B cell (primary cell): Measurements from ENCODE around the gene RETREG2. TPM values are rescaled to one million over a fixed set of nuclear protein-coding genes. Genes with fewer than 3 reads are reported as not detected.
A peak's percentile ranks its signal among the peaks of the same experiment; 100 is the strongest.

Experiments used
- ATAC-seq: fragments of 200-7000 bp; cut with Tn5 transposase; one replicate; pipeline ENCODE4 v1.10.0; 2021; ENCODE audit warnings: low read depth, mild to moderate bottlenecking, moderate number of reproducible peaks, moderate library complexity
- CTCF ChIA-PET: fragments of 350-600 bp; sonication (Branson Sonifier 250); formaldehyde crosslinking; loops from one replicate; lab custom pipeline; 2021; ENCODE audit warnings: antibody characterized with exemption, inconsistent platforms; lab: Charles Lee
- POLR2A ChIA-PET: fragments of 350-600 bp; sonication (Branson Sonifier 250); formaldehyde crosslinking; loops from one replicate; lab custom pipeline; 2021; ENCODE audit warnings: antibody characterized with exemption; lab: Charles Lee
- DNase-seq: peaks from one replicate; pipeline ENCODE4 v3.0.0; 2013
- H2AFZ ChIP-seq: 2 replicates; pipeline ENCODE4 v1.6.1; 2012; ENCODE audit warnings: mild to moderate bottlenecking, low read depth, low read length; ENCODE audit not compliant: insufficient read depth, poor library complexity, severe bottlenecking
- H3K27ac ChIP-seq, 2 donors: 1 replicate in 1 of 2; 2 replicates in 1 of 2; pipeline ENCODE4 v1.5.1; 2012 to 2013; ENCODE audit warnings: low read length in 2 of 2, mild to moderate bottlenecking in 2 of 2, moderate library complexity in 1 of 2
- H3K27me3 ChIP-seq, 4 experiments: fragments of 200-600 bp in 1 of 4; sonication (generic) in 1 of 4; replicated peaks in 1 of 4; 1 replicate in 2 of 4; 2 replicates in 2 of 4; pipeline versions ENCODE4 v1.6.1 to v1.7.0; 2013 to 2016; ENCODE audit warnings: low read length in 3 of 4, mild to moderate bottlenecking in 2 of 4, mixed read lengths in 1 of 4, moderate library complexity in 1 of 4; ENCODE audit not compliant: insufficient read depth in 4 of 4, control insufficient read depth in 3 of 4; ENCODE audit errors: control extremely low read depth in 1 of 4
- H3K36me3 ChIP-seq, 2 experiments: replicated peaks in 1 of 2; 1 replicate in 1 of 2; 2 replicates in 1 of 2; pipeline versions ENCODE4 v1.6.1 to v1.7.1; 2013; ENCODE audit warnings: low read length in 1 of 2; ENCODE audit not compliant: insufficient read depth in 2 of 2, control insufficient read depth in 1 of 2; ENCODE audit errors: control extremely low read depth in 1 of 2, extremely low read depth in 1 of 2
- H3K4me1 ChIP-seq, 2 donors: fragments of 200-600 bp in 1 of 2; sonication (generic) in 1 of 2; 1 replicate in 1 of 2; 2 replicates in 1 of 2; pipeline versions ENCODE4 v1.5.1 to v1.6.1; 2013 to 2017; ENCODE audit warnings: low read length in 2 of 2; ENCODE audit not compliant: control insufficient read depth in 2 of 2, insufficient read depth in 2 of 2
- H3K4me2 ChIP-seq: replicated peaks from 2 replicates; pipeline ENCODE3; 2012; ENCODE audit warnings: mild to moderate bottlenecking, low read depth, low read length; ENCODE audit not compliant: poor library complexity, severe bottlenecking
- H3K4me3 ChIP-seq, 5 experiments: fragments of 200-600 bp in 1 of 5; sonication (generic) in 1 of 5; 1 replicate in 3 of 5; 2 replicates in 2 of 5; pipeline versions ENCODE4 v1.5.1 to v1.7.0; 2011 to 2016; ENCODE audit warnings: low read length in 4 of 5, mild to moderate bottlenecking in 4 of 5, low read depth in 2 of 5, control low read depth in 1 of 5, moderate library complexity in 1 of 5; ENCODE audit not compliant: insufficient read depth in 1 of 5; ENCODE audit errors: control extremely low read depth in 1 of 5, extremely low read depth in 1 of 5
- H3K79me2 ChIP-seq: fragments of 200-600 bp; sonication (generic); one replicate; pipeline ENCODE4 v1.6.0; 2016; ENCODE audit warnings: low read length; ENCODE audit not compliant: control insufficient read depth, insufficient read depth
- H3K9ac ChIP-seq: fragments of 200-600 bp; sonication (generic); 2 replicates; pipeline ENCODE4 v1.6.1; 2017; ENCODE audit warnings: mild to moderate bottlenecking, low read length, moderate library complexity
- H3K9me3 ChIP-seq, 3 donors: one replicate each; pipeline versions ENCODE4 v1.6.1 to v1.7.1; 2013; ENCODE audit warnings: low read length in 2 of 3; ENCODE audit not compliant: control insufficient read depth in 2 of 3, insufficient read depth in 1 of 3; ENCODE audit errors: control extremely low read depth in 1 of 3
- H4K20me1 ChIP-seq: 2 replicates; pipeline ENCODE4 v1.6.0; 2012; ENCODE audit warnings: mild to moderate bottlenecking, low read length; ENCODE audit not compliant: insufficient read depth, control insufficient read depth, poor library complexity, severe bottlenecking
- H3K27ac Mint-ChIP-seq: one replicate; pipeline ENCODE4 v1.8.0; 2021; ENCODE audit warnings: mixed read lengths
- H3K27me3 Mint-ChIP-seq: one replicate; pipeline ENCODE4 v1.8.0; 2021; ENCODE audit warnings: mixed read lengths
- H3K4me1 Mint-ChIP-seq: one replicate; pipeline ENCODE4 v1.8.0; 2021; ENCODE audit warnings: mixed read lengths
- H3K4me3 Mint-ChIP-seq: one replicate; pipeline ENCODE4 v1.8.0; 2021; ENCODE audit warnings: mixed read lengths
- H3K9me3 Mint-ChIP-seq: one replicate; pipeline ENCODE4 v1.8.0; 2022; ENCODE audit warnings: mixed read lengths; ENCODE audit not compliant: insufficient read depth
- EZH2 ChIP-seq: IDR thresholded peaks from 2 replicates; pipeline ENCODE4 v1.6.1; 2012; ENCODE audit warnings: borderline replicate concordance, low read depth, mild to moderate bottlenecking, moderate library complexity, low read length; ENCODE audit not compliant: insufficient read depth, poor library complexity, severe bottlenecking
- WGBS: methylation state at CpG from one replicate; pipeline ENCODE4 v1.1.5; 2013; ENCODE audit warnings: missing lambda C conversion rate; ENCODE audit not compliant: insufficient coverage; 5-methylcytosine and 5-hydroxymethylcytosine counted together
- intact Hi-C: fragments of 100-400 bp; cut with micrococcal nuclease; formaldehyde crosslinking; loops from one replicate; pipeline ENCODE4 v1.10.0; 2022
- polyA plus RNA-seq: library from polyadenylated mRNA; depleted of rRNA; stranded (reverse); fragments of >200 nt; gene quantifications from 2 replicates; pipeline ENCODE4 v1.2.3, GENCODE V29; 2012
- total RNA-seq, 2 donors: library from RNA; stranded (reverse); fragments of 120-200 nt in 1 of 2; gene quantifications; 1 replicate in 1 of 2; 2 replicates in 1 of 2; pipeline versions ENCODE4 v1.2.3 to v1.2.4, GENCODE V29; 2013 to 2022
- TF ChIP-seq, protein P1 (sequence below): fragments of 200-600 bp; IDR thresholded peaks from one replicate; pipeline ENCODE4 v1.8.0; 2022; ENCODE audit warnings: antibody characterized with exemption, mild to moderate bottlenecking

RETREG2 gene
- total and polyA plus RNA-seq, 2 donors (not counting 1 experiment from before 2014, with no cell fraction given), result 46.7 to 102 TPM

DNA sequence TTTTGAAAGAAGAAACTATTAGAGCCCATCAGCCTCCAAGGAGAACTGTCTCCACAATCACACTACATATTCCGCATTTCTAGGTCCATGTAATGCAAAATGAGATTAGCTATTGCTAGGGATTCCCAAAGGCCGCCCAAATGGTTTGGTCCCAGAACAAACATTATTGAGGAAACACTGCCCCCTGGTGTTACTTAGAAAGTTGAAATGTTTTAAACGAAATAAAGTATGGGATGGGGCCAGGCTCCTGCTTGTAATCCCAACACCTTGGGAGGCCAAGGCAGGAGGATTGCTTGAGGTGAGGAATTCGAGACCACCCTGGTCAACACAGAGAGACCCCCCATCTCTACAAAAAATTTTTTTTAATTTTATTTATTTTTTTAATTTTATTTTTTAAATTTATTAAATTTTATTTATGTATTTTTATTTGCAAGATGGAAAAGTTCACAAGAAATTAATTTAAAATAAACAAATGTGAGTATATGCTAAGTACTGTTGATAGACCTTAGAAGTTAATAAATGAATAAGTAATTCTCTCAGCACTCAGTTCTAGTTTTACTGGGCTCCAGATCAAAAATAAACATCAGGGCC is 22.9 kb upstream of the RETREG2 start:
- WGBS, result 0% methylated on average over 1 of the region's 4 CpGs
- Histone ChIP-seq H3K27ac (no peak overlapping the region), H3K9ac (no peak overlapping the region), H4K20me1 (peaks cover 8% of the 10 kb centered on the region), H3K79me2 (peaks cover 16% of the 10 kb centered on the region), H3K9me3 (no peaks in the 10 kb centered on the region), H2AFZ (no peak overlapping the region), H3K4me1 (peaks cover 5 to 9% of the 10 kb centered on the region in 2 donors), H3K27me3 (no peaks in the 10 kb centered on the region), H3K4me3 (no peak overlapping the region), H3K4me2 (no peak overlapping the region), H3K36me3 (peaks cover 2 to 35% of the 10 kb centered on the region in 2 experiments)
- ChIA-PET CTCF (interaction anchor here (0.6 to 9.9 kb wide), 31 partner anchors 9 to 303 kb away, joined by 3 to 117 read pairs (median 4); partner anchors contain the start of genes CNPPD1, IHH and ZFAND2B), POLR2A (interaction anchor here (1.1 kb wide), 1 partner anchor 97 kb away, joined by 4 read pairs; no protein-coding TSS in a partner anchor)
- no peak for TF ChIP-seq EZH2
- TF ChIP-seq, protein P1, sequence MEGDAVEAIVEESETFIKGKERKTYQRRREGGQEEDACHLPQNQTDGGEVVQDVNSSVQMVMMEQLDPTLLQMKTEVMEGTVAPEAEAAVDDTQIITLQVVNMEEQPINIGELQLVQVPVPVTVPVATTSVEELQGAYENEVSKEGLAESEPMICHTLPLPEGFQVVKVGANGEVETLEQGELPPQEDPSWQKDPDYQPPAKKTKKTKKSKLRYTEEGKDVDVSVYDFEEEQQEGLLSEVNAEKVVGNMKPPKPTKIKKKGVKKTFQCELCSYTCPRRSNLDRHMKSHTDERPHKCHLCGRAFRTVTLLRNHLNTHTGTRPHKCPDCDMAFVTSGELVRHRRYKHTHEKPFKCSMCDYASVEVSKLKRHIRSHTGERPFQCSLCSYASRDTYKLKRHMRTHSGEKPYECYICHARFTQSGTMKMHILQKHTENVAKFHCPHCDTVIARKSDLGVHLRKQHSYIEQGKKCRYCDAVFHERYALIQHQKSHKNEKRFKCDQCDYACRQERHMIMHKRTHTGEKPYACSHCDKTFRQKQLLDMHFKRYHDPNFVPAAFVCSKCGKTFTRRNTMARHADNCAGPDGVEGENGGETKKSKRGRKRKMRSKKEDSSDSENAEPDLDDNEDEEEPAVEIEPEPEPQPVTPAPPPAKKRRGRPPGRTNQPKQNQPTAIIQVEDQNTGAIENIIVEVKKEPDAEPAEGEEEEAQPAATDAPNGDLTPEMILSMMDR, result peak; percentile 87
- no peak overlapping the region for H3K27ac Mint-ChIP-seq
- ATAC-seq (no peak), DNase-seq (peak; percentile 74)
- intact Hi-C loops, result loop anchor here (1.0 kb wide), 2 partner anchors 97 to 174 kb away; no protein-coding TSS in a partner anchor
- H3K9me3 Mint-ChIP-seq, result no peaks in the 10 kb centered on the region
- no peaks in the 10 kb centered on the region for H3K27me3 Mint-ChIP-seq
- H3K4me3 Mint-ChIP-seq, result no peak overlapping the region
- H3K4me1 Mint-ChIP-seq, result peaks cover 9% of the 10 kb centered on the region

- Histone ChIP-seq H3K36me3 (peaks cover 2 to 25% of the 10 kb centered on the region in 2 experiments), H3K79me2 (peaks cover 14% of the 10 kb centered on the region), H2AFZ (no peak overlapping the region), H3K27ac (no peak overlapping the region), H3K27me3 (no peaks in the 10 kb centered on the region), H4K20me1 (peaks cover 8% of the 10 kb centered on the region), H3K4me2 (no peak overlapping the region), H3K9ac (no peak overlapping the region), H3K9me3 (no peaks in the 10 kb centered on the region), H3K4me1 (peaks cover 9 to 15% of the 10 kb centered on the region in 2 donors), H3K4me3 (no peak overlapping the region)
- H3K27ac Mint-ChIP-seq, result no peak overlapping the region
- POLR2A ChIA-PET, result no interaction called here
- no peaks in the 10 kb centered on the region for H3K9me3 Mint-ChIP-seq
- intact Hi-C loops, result no loop called here
- DNase-seq, result no peak
- CTCF ChIA-PET, result interaction anchor here (0.8 to 9.9 kb wide), 15 partner anchors 9 to 305 kb away, joined by 3 to 117 read pairs (median 7); partner anchors contain the start of genes IHH and ZFAND2B
- no peak for TF ChIP-seq EZH2
- TF ChIP-seq, protein P1, result no peak
- WGBS, result 100% methylated on average over 4 of the region's 8 CpGs
- ATAC-seq, result no peak
- no peak overlapping the region for H3K4me3 Mint-ChIP-seq
- no peaks in the 10 kb centered on the region for H3K27me3 Mint-ChIP-seq
- peaks cover 21% of the 10 kb centered on the region for H3K4me1 Mint-ChIP-seq
These were observed 20.7 kb upstream of the RETREG2 start for GRCh38 chr2:219157396-219157795.
